ENCODE data around the gene PDE8B. TPM values are rescaled to one million over a fixed set of nuclear protein-coding genes. Genes with fewer than 3 reads are reported as not detected.

Gene PDE8B
- total and polyA plus RNA-seq, 2 donors (not counting 1 experiment from before 2014, with no cell fraction given): 0.07 TPM; not detected in 1

- H4K20me1 ChIP-seq (ENCODE audit: control insufficient read depth, insufficient read depth, low read length, poor library complexity, severe bottlenecking): no peaks in the 10 kb centered on the region
- no CpG with 5 or more reads among the region's 1 CpG for WGBS (ENCODE audit: insufficient coverage)
- no peak overlapping the region for H3K9ac ChIP-seq (ENCODE audit: low read length)
- intact Hi-C loops (cut with micrococcal nuclease): no loop called here
- H3K9me3 Mint-ChIP-seq (ENCODE audit: insufficient read depth): no peaks in the 10 kb centered on the region
- ATAC-seq (ENCODE audit: low read depth) (no peak), DNase-seq (no peak)
- H3K27me3 ChIP-seq (replicated peaks in 1 of 4; ENCODE audit: control extremely low read depth in 1 of 4, control insufficient read depth in 3 of 4, insufficient read depth in 4 of 4, low read length in 3 of 4): peaks cover 0 to 33% (median 23%) of the 10 kb centered on the region in 4 experiments
- no peak overlapping the region for H3K27ac ChIP-seq (ENCODE audit: low read length in 2 of 2)
- no peak overlapping the region for H3K4me3 ChIP-seq (ENCODE audit: control extremely low read depth in 1 of 5, extremely low read depth in 1 of 5, insufficient read depth in 1 of 5, low read depth in 2 of 5, low read length in 4 of 5)
- H3K4me1 ChIP-seq (ENCODE audit: control insufficient read depth in 2 of 2, insufficient read depth in 2 of 2, low read length in 2 of 2): peaks cover 8 to 9% of the 10 kb centered on the region in 2 donors
- peaks cover 18% of the 10 kb centered on the region for H3K4me1 Mint-ChIP-seq
- ChIA-PET POLR2A (no interaction called here), CTCF (no interaction called here)
- TF ChIP-seq EZH2 (IDR thresholded peaks at IDR 0.05; ENCODE audit: borderline replicate concordance, insufficient read depth, low read depth, low read length, poor library complexity, severe bottlenecking) (no peak), CTCF (IDR thresholded peaks at IDR 0.05) (no peak)
- H3K27ac Mint-ChIP-seq: no peak overlapping the region
- H3K9me3 ChIP-seq (ENCODE audit: control extremely low read depth in 1 of 3, control insufficient read depth in 2 of 3, insufficient read depth in 1 of 3, low read length in 2 of 3): no peaks in the 10 kb centered on the region
- no peaks in the 10 kb centered on the region for H3K79me2 ChIP-seq (ENCODE audit: control insufficient read depth, insufficient read depth, low read length)
- H3K27me3 Mint-ChIP-seq: peaks cover 69% of the 10 kb centered on the region
- H2AFZ ChIP-seq (ENCODE audit: insufficient read depth, low read depth, low read length, poor library complexity, severe bottlenecking): no peak overlapping the region
- no peak overlapping the region for H3K4me3 Mint-ChIP-seq
- H3K4me2 ChIP-seq (replicated peaks; ENCODE audit: low read depth, low read length, poor library complexity, severe bottlenecking): no peak overlapping the region
- H3K36me3 ChIP-seq (replicated peaks in 1 of 2; ENCODE audit: control extremely low read depth in 1 of 2, control insufficient read depth in 1 of 2, extremely low read depth in 1 of 2, insufficient read depth in 2 of 2, low read length in 1 of 2): no peaks in the 10 kb centered on the region
Observed at GRCh38 chr5:77213601-77214000, 3.1 kb downstream of the PDE8B start.

GRCh38 chr5:77214151-77214550, 3.7 kb downstream of the PDE8B start:
- Histone ChIP-seq H4K20me1 (ENCODE audit: control insufficient read depth, insufficient read depth, low read length, poor library complexity, severe bottlenecking) (no peaks in the 10 kb centered on the region), H3K36me3 (replicated peaks in 1 of 2; ENCODE audit: control extremely low read depth in 1 of 2, control insufficient read depth in 1 of 2, extremely low read depth in 1 of 2, insufficient read depth in 2 of 2, low read length in 1 of 2) (no peaks in the 10 kb centered on the region), H3K4me3 (ENCODE audit: control extremely low read depth in 1 of 5, extremely low read depth in 1 of 5, insufficient read depth in 1 of 5, low read depth in 2 of 5, low read length in 4 of 5) (no peak overlapping the region), H3K4me2 (replicated peaks; ENCODE audit: low read depth, low read length, poor library complexity, severe bottlenecking) (no peak overlapping the region), H3K27ac (ENCODE audit: low read length in 2 of 2) (no peak overlapping the region), H3K4me1 (ENCODE audit: control insufficient read depth in 2 of 2, insufficient read depth in 2 of 2, low read length in 2 of 2) (peaks cover 8 to 9% of the 10 kb centered on the region in 2 donors), H3K27me3 (replicated peaks in 1 of 4; ENCODE audit: control extremely low read depth in 1 of 4, control insufficient read depth in 3 of 4, insufficient read depth in 4 of 4, low read length in 3 of 4) (peaks cover 0 to 33% (median 23%) of the 10 kb centered on the region in 4 experiments), H2AFZ (ENCODE audit: insufficient read depth, low read depth, low read length, poor library complexity, severe bottlenecking) (no peak overlapping the region), H3K79me2 (ENCODE audit: control insufficient read depth, insufficient read depth, low read length) (no peaks in the 10 kb centered on the region), H3K9me3 (ENCODE audit: control extremely low read depth in 1 of 3, control insufficient read depth in 2 of 3, insufficient read depth in 1 of 3, low read length in 2 of 3) (no peaks in the 10 kb centered on the region), H3K9ac (ENCODE audit: low read length) (no peak overlapping the region)
- CTCF ChIA-PET: no interaction called here
- H3K27ac Mint-ChIP-seq: no peak overlapping the region
- H3K9me3 Mint-ChIP-seq (ENCODE audit: insufficient read depth): no peaks in the 10 kb centered on the region
- POLR2A ChIA-PET: no interaction called here
- no peak overlapping the region for H3K4me3 Mint-ChIP-seq
- ATAC-seq (ENCODE audit: low read depth) (no peak), DNase-seq (no peak)
- peaks cover 18% of the 10 kb centered on the region for H3K4me1 Mint-ChIP-seq
- WGBS (ENCODE audit: insufficient coverage): 100% methylated on average over 1 of the region's 4 CpGs
- TF ChIP-seq EZH2 (IDR thresholded peaks at IDR 0.05; ENCODE audit: borderline replicate concordance, insufficient read depth, low read depth, low read length, poor library complexity, severe bottlenecking) (no peak), CTCF (IDR thresholded peaks at IDR 0.05) (no peak)
- H3K27me3 Mint-ChIP-seq: peaks cover 66% of the 10 kb centered on the region
- intact Hi-C loops (cut with micrococcal nuclease): no loop called here
